ENCODE results near the gene PGLYRP1.

DNA sequence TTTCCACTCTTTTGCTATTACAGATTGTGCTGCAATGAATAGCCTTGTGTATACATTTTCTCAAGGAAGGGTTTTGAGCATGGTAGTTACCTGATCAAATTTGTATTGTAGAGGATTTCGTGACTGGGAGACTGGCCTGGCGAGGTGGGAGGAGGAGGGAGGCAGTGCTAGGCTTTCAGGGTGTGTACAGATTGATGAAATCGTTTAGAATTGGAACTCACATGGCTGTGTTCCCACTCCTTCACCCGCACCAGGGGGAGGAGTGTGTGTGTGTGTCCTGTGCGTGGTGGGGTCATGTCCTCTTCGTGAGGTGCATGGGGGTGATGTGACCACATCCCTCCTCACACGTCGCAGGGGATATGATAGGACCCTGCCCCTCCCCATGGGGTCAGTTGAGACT, 8.3 kb downstream of the PGLYRP1 start:
- no peak for TF ChIP-seq CTCF (IDR thresholded peaks at IDR 0.05)
- no peak for TF ChIP-seq POLR2AphosphoS5 (IDR thresholded peaks at IDR 0.05)
- no peak for TF ChIP-seq POLR2A (IDR thresholded peaks at IDR 0.05)
